Tibial nerve (tissue), 4 donors: ENCODE measurements around the gene RNF217.

Source experiments
- CTCF ChIP-seq, 5 experiments: fragments of 200-600 bp in 3 of 5; fragments of 450-650 bp in 2 of 5; sonication (generic) in 3 of 5; IDR thresholded peaks; one replicate each; pipeline ENCODE4 v1.5.1; 2016 to 2019; ENCODE audit warnings: antibody characterized with exemption in 5 of 5, mild to moderate bottlenecking in 3 of 5, moderate library complexity in 2 of 5
- EP300 ChIP-seq, 2 donors: sonication (generic); formaldehyde crosslinking; IDR thresholded peaks; one replicate each; pipeline ENCODE4 v1.6.1; 2017; ENCODE audit warnings: antibody characterized with exemption in 2 of 2, mild to moderate bottlenecking in 1 of 2
- POLR2A ChIP-seq, 2 donors: fragments of 450-650 bp; IDR thresholded peaks; one replicate each; pipeline ENCODE4 v1.6.1; 2017; ENCODE audit warnings: antibody characterized with exemption in 2 of 2, mild to moderate bottlenecking in 2 of 2, moderate library complexity in 2 of 2

GRCh38 chr6:125120054-125120590 lies 157.9 kb downstream of the RNF217 start:
- TF ChIP-seq EP300 (IDR thresholded peaks at IDR 0.05) (no peak), CTCF (IDR thresholded peaks at IDR 0.05) (no peak), POLR2A (IDR thresholded peaks at IDR 0.05) (no peak)
